GM13976 (cell line): ENCODE measurements around the gene CHST4.

ENCODE experiments used
- DNase-seq: peaks from one replicate; pipeline ENCODE4 v3.0.0; 2012; ENCODE audit warnings: low spot score
- CTCF ChIP-seq: IDR thresholded peaks from 2 replicates; pipeline ENCODE4 v1.5.1; 2012; ENCODE audit warnings: borderline replicate concordance, mild to moderate bottlenecking; ENCODE audit not compliant: insufficient read depth; ENCODE audit errors: extremely low read depth, missing control alignments, control extremely low read depth
- in situ Hi-C: fragments of 300-500 bp; cut with MboI; formaldehyde crosslinking; loops from one replicate; pipeline ENCODE4 v1.12.0; 2022; ENCODE audit warnings: low sequenced_read_pairs, mixed read lengths, inconsistent platforms; ENCODE audit not compliant: unreplicated experiment

CHST4 gene

DNA sequence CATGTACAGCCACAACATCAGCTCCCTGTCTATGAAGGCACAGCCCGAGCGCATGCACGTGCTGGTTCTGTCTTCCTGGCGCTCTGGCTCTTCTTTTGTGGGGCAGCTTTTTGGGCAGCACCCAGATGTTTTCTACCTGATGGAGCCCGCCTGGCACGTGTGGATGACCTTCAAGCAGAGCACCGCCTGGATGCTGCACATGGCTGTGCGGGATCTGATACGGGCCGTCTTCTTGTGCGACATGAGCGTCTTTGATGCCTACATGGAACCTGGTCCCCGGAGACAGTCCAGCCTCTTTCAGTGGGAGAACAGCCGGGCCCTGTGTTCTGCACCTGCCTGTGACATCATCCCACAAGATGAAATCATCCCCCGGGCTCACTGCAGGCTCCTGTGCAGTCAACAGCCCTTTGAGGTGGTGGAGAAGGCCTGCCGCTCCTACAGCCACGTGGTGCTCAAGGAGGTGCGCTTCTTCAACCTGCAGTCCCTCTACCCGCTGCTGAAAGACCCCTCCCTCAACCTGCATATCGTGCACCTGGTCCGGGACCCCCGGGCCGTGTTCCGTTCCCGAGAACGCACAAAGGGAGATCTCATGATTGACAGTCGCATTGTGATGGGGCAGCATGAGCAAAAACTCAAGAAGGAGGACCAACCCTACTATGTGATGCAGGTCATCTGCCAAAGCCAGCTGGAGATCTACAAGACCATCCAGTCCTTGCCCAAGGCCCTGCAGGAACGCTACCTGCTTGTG, 10.7 kb downstream of the CHST4 start:
- no peak for TF ChIP-seq CTCF
- in situ Hi-C loops, result no loop called here
- no peak for DNase-seq

- TF ChIP-seq CTCF, result peak; percentile 62
- in situ Hi-C loops, result no loop called here
- DNase-seq, result peak; percentile 72
Observed at GRCh38 chr16:71537643-71538042, 11.4 kb downstream of the CHST4 start.

GRCh38 chr16:71542377-71542776, 16.2 kb downstream of the CHST4 start:
- TF ChIP-seq CTCF, result peak; percentile 56
- peak; percentile 64 for DNase-seq
- in situ Hi-C loops, result no loop called here

DNA sequence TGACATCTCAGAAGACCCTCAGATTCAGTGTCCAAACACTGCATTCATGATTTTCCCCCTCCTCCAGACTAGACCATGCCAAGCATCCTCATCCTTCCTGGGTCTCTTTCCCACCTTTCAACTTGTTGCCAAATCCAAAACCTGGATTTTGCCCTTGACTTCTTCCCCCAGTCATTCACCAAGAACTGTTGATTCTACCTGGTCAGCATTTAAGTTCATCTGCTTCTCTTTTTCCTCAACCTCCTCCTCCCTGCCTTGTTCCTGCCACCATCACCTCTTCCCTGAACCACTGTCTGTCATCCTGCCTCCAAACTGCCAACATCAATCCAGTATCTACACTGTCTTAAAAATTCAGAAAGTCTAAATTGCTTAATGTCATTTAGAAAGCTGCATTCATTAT, 20.9 kb downstream of the CHST4 start:
- no peak for DNase-seq
- TF ChIP-seq CTCF, result no peak
- in situ Hi-C loops, result no loop called here

DNA sequence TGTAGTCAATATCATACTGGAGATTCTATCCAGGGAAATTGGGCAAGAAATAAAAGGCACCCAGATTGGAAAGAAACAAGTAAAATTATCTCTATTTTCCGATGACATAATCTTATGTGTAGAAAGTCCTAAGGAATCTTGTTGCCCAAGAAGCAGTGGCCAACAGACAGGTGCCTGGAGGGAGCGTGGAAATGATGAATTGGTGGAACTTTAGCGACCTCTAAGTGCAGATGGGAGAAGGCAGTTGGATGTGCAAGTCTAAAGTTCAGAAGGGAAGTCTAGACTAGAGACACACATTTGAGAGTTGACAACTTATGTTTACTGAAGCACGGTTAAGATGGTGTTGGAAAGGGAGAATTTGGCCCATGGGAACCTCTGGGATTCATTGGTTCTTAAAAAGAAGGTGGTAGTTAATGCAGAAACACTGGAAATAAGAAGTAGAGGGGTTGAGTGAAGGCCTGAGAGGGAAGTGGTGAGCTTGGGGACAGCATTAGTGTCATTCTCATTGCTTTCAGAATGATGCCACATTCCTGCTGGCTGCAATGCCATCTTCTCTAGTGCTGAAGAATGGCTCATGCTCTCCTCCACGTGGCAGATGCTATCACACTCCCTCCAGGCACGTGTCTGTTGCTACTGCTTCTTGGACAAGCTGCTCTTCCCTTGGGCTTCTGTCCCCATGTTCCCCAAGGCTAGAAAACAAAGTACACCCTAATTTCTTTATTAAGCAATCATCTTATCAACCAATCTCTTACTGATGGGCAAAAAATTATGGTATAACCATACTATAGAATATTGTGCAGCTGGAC, 26.7 kb downstream of the CHST4 start:
- no peak for TF ChIP-seq CTCF
- no peak for DNase-seq
- in situ Hi-C loops, result no loop called here

DNA sequence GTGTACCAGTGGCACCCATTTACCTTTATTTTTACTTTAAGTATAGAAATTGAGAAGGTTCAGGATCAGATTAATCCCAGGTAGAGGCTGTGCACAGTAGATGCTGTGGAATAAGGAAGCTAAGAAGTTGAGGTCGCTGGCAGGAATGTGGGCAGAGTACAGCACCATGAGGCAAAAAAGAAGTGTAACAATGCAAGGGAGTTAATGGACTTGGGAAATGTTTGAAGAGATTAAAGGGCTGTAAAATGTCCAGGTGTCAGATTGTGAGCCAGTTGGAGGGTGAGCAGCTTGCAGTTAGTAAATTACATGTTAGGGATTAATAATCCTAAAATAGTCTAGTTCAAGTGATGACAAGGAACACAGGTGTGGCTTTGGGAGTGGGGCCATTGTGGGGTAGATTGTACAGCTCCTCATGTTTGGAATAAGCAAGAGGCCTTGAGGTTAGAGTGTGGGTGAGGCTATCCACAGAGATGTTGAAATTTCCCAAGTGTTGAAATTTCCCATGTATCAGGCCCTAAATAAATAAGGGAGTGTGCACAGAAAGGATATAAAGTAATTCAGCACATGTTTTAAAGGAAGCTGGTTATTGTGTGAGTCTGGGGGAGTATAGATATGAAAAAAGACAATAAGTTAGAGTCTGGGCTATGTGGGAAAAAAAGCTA, 29.1 kb downstream of the CHST4 start:
- in situ Hi-C loops, result no loop called here
- DNase-seq, result no peak
- TF ChIP-seq CTCF, result no peak
